Osteoblast (primary cell): ENCODE measurements around the gene ENTPD7. TPM values are rescaled to one million over a fixed set of nuclear protein-coding genes. Genes with fewer than 3 reads are reported as not detected.

Source experiments
- DNase-seq: peaks from one replicate; pipeline ENCODE4 v3.0.0; 2011; ENCODE audit warnings: low spot score, mixed read lengths; ENCODE audit not compliant: insufficient read length; ENCODE audit errors: missing footprints
- H2AFZ ChIP-seq: 2 replicates; pipeline ENCODE4 v1.6.0; 2011; ENCODE audit warnings: mild to moderate bottlenecking, low read length
- H3K27ac ChIP-seq: 2 replicates; pipeline ENCODE4 v1.5.1; 2011; ENCODE audit warnings: mild to moderate bottlenecking, low read depth, low read length, moderate library complexity
- H3K27me3 ChIP-seq: 2 replicates; pipeline ENCODE4 v1.6.0; 2012; ENCODE audit warnings: mild to moderate bottlenecking, control low read depth, inconsistent platforms, low read length, moderate library complexity; ENCODE audit not compliant: insufficient read depth
- H3K36me3 ChIP-seq: 2 replicates; pipeline ENCODE4 v1.5.1; 2011; ENCODE audit warnings: mild to moderate bottlenecking, low read length, control low read depth, moderate library complexity; ENCODE audit not compliant: insufficient read depth
- H3K4me1 ChIP-seq: 2 replicates; pipeline ENCODE4 v1.5.1; 2011; ENCODE audit warnings: mild to moderate bottlenecking, low read length, control low read depth, moderate library complexity; ENCODE audit not compliant: insufficient read depth
- H3K4me2 ChIP-seq: 2 replicates; pipeline ENCODE4 v1.6.0; 2011; ENCODE audit warnings: mild to moderate bottlenecking, low read length; ENCODE audit not compliant: insufficient read depth
- H3K4me3 ChIP-seq: fragments of 200-600 bp; sonication (generic); 3 replicates; pipeline ENCODE4 v1.5.1; 2012; ENCODE audit warnings: mild to moderate bottlenecking, low read length, inconsistent platforms; ENCODE audit not compliant: insufficient read depth
- H3K79me2 ChIP-seq: 2 replicates; pipeline ENCODE4 v1.6.0; 2012; ENCODE audit warnings: mild to moderate bottlenecking, low read length, control low read depth, inconsistent platforms; ENCODE audit not compliant: insufficient read depth
- H3K9me3 ChIP-seq: 2 replicates; pipeline ENCODE4 v1.5.1; 2011; ENCODE audit warnings: low read depth, low read length, control low read depth
- H4K20me1 ChIP-seq: 2 replicates; pipeline ENCODE4 v1.6.0; 2012; ENCODE audit warnings: mild to moderate bottlenecking, low read length, control low read depth; ENCODE audit not compliant: insufficient read depth
- total RNA-seq: library from RNA; depleted of rRNA; stranded (reverse); fragments of >200 nt; gene quantifications from 2 replicates; pipeline ENCODE4 v1.2.3, GENCODE V29; 2012
- TF ChIP-seq, protein P1 (sequence below): IDR thresholded peaks from 2 replicates; pipeline ENCODE4 v1.5.1; 2011; ENCODE audit warnings: mild to moderate bottlenecking, low read depth, low read length, moderate library complexity; ENCODE audit errors: extremely low read depth

Gene ENTPD7
- total RNA-seq, 1 donor: 35.5 TPM

DNA sequence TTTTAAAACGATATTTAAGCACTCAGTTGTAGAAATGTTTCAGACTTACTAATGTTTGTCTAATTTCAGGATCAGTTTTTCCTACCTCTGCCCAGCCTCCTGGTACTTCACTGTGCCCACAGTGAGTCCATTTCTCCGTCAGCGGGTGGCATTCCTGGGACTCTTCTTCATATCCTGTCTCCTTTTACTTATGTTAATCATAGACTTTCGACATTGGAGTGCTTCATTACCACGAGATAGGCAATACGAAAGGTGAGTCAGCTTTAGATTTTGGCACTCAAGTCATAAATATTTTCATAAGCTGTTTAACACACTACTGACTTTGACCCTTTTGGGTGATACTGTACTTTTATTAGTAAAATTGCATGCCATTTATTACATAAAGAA is 2.1 kb downstream of the ENTPD7 start:
- Histone ChIP-seq H4K20me1 (peaks cover 10% of the 10 kb centered on the region), H3K27me3 (no peaks in the 10 kb centered on the region), H3K4me2 (peak overlapping the region; percentile 83), H3K9me3 (no peaks in the 10 kb centered on the region), H3K4me3 (peak overlapping the region; percentile 93), H3K27ac (peak overlapping the region; percentile 78), H2AFZ (no peak overlapping the region), H3K36me3 (peaks cover 34% of the 10 kb centered on the region), H3K4me1 (peaks cover 37% of the 10 kb centered on the region), H3K79me2 (peaks cover 66% of the 10 kb centered on the region)
- TF ChIP-seq, protein P1, sequence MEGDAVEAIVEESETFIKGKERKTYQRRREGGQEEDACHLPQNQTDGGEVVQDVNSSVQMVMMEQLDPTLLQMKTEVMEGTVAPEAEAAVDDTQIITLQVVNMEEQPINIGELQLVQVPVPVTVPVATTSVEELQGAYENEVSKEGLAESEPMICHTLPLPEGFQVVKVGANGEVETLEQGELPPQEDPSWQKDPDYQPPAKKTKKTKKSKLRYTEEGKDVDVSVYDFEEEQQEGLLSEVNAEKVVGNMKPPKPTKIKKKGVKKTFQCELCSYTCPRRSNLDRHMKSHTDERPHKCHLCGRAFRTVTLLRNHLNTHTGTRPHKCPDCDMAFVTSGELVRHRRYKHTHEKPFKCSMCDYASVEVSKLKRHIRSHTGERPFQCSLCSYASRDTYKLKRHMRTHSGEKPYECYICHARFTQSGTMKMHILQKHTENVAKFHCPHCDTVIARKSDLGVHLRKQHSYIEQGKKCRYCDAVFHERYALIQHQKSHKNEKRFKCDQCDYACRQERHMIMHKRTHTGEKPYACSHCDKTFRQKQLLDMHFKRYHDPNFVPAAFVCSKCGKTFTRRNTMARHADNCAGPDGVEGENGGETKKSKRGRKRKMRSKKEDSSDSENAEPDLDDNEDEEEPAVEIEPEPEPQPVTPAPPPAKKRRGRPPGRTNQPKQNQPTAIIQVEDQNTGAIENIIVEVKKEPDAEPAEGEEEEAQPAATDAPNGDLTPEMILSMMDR: no peak
- DNase-seq: peak; percentile 93

- Histone ChIP-seq H3K27ac (peak overlapping the region; percentile 30), H2AFZ (no peak overlapping the region), H3K9me3 (no peaks in the 10 kb centered on the region), H3K4me3 (no peak overlapping the region), H4K20me1 (peaks cover 14% of the 10 kb centered on the region), H3K27me3 (no peaks in the 10 kb centered on the region), H3K4me1 (peaks cover 42% of the 10 kb centered on the region), H3K79me2 (peaks cover 64% of the 10 kb centered on the region), H3K4me2 (no peak overlapping the region), H3K36me3 (peaks cover 54% of the 10 kb centered on the region)
- TF ChIP-seq, protein P1: no peak
- no peak for DNase-seq
Measured at GRCh38 chr10:99665304-99665703, 6.0 kb downstream of the ENTPD7 start.

- DNase-seq: peak; percentile 86
- H3K27me3 ChIP-seq: no peaks in the 10 kb centered on the region
- H3K27ac ChIP-seq: peak overlapping the region; percentile 85
- H4K20me1 ChIP-seq: peaks cover 11% of the 10 kb centered on the region
- peak overlapping the region; percentile 38 for H3K4me2 ChIP-seq
- peaks cover 51% of the 10 kb centered on the region for H3K36me3 ChIP-seq
- peaks cover 25% of the 10 kb centered on the region for H3K4me1 ChIP-seq
- no peak overlapping the region for H3K4me3 ChIP-seq
- H3K9me3 ChIP-seq: no peaks in the 10 kb centered on the region
- TF ChIP-seq, protein P1: no peak
- H3K79me2 ChIP-seq: peaks cover 58% of the 10 kb centered on the region
- H2AFZ ChIP-seq: no peak overlapping the region
Measured at GRCh38 chr10:99667108-99667751, 7.9 kb downstream of the ENTPD7 start.

DNA sequence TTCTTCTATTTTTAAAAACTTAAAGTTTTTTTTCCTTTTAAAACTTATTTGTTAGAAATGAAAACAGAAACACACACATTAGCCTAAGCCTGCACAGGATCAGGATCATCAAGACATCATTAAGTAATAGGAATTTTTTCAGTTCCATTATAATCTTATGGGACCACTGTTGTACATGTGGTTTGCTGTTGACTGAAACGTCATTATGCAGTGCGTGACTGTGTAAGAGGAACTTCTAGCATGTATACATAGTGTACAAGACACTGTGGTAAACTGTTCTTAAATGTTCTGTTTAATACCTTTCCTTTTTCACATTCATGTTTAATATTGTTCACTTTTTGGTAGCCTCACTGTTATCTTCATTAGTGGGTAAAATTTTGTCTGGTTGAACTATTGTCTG is 12.1 kb downstream of the ENTPD7 start:
- H3K36me3 ChIP-seq: peaks cover 42% of the 10 kb centered on the region
- no peaks in the 10 kb centered on the region for H3K27me3 ChIP-seq
- no peak overlapping the region for H3K27ac ChIP-seq
- H3K79me2 ChIP-seq: peaks cover 55% of the 10 kb centered on the region
- peaks cover 4% of the 10 kb centered on the region for H4K20me1 ChIP-seq
- no peak for DNase-seq
- H3K9me3 ChIP-seq: no peaks in the 10 kb centered on the region
- H3K4me3 ChIP-seq: no peak overlapping the region
- peaks cover 40% of the 10 kb centered on the region for H3K4me1 ChIP-seq
- H3K4me2 ChIP-seq: no peak overlapping the region
- TF ChIP-seq, protein P1: no peak
- no peak overlapping the region for H2AFZ ChIP-seq
